Large intestine (tissue), 3 donors: ENCODE results near the gene LPIN3. TPM values are rescaled to one million over a fixed set of nuclear protein-coding genes. Genes with fewer than 3 reads are reported as not detected.

Experiments
- DNase-seq, 2 donors: peaks; one replicate each; pipeline versions ENCODE4 v3.0.0 to v3.0.0-alpha.2; 2013
- H3K27ac ChIP-seq: one replicate; pipeline ENCODE4 v1.5.1; 2013; ENCODE audit warnings: low read length
- H3K27me3 ChIP-seq: 2 replicates; pipeline ENCODE4 v1.6.1; 2013; ENCODE audit warnings: low read length; ENCODE audit not compliant: control insufficient read depth, insufficient read depth
- H3K36me3 ChIP-seq: 2 replicates; pipeline ENCODE4 v1.6.1; 2013; ENCODE audit warnings: low read length; ENCODE audit not compliant: control insufficient read depth, insufficient read depth
- H3K4me1 ChIP-seq: one replicate; pipeline ENCODE4 v1.6.1; 2013; ENCODE audit warnings: low read length; ENCODE audit not compliant: control insufficient read depth, insufficient read depth
- H3K4me3 ChIP-seq: one replicate; pipeline ENCODE4 v1.5.1; 2013; ENCODE audit warnings: low read length
- H3K9me3 ChIP-seq: one replicate; pipeline ENCODE4 v1.6.1; 2013; ENCODE audit warnings: mild to moderate bottlenecking, low read depth, low read length, moderate library complexity; ENCODE audit not compliant: control insufficient read depth
- WGBS: methylation state at CpG from one replicate; pipeline ENCODE4 v1.1.5; 2013; ENCODE audit warnings: low lambda C conversion rate; ENCODE audit not compliant: insufficient coverage; 5-methylcytosine and 5-hydroxymethylcytosine counted together
- polyA plus RNA-seq: library from polyadenylated mRNA; unstranded; fragments of 120-200 nt; gene quantifications from one replicate; pipeline ENCODE4 v1.2.1, GENCODE V29; 2013

Gene LPIN3
- polyA plus RNA-seq, 1 donor: 54.5 TPM

- no peak for DNase-seq
- no peaks in the 10 kb centered on the region for H3K36me3 ChIP-seq
- peaks cover 2% of the 10 kb centered on the region for H3K27me3 ChIP-seq
- no peak overlapping the region for H3K27ac ChIP-seq
- no CpG with 5 or more reads among the region's 3 CpGs for WGBS
- no peak overlapping the region for H3K4me3 ChIP-seq
- no peaks in the 10 kb centered on the region for H3K4me1 ChIP-seq
- H3K9me3 ChIP-seq: no peaks in the 10 kb centered on the region
These were observed 53.1 kb downstream of the LPIN3 start for GRCh38 chr20:41393705-41394066.

- Histone ChIP-seq H3K27me3 (peaks cover 2% of the 10 kb centered on the region), H3K9me3 (no peaks in the 10 kb centered on the region), H3K36me3 (no peaks in the 10 kb centered on the region), H3K4me1 (no peaks in the 10 kb centered on the region), H3K27ac (no peak overlapping the region), H3K4me3 (no peak overlapping the region)
- no peak for DNase-seq
- no CpG with 5 or more reads among the region's 2 CpGs for WGBS
These were observed 53.5 kb downstream of the LPIN3 start for GRCh38 chr20:41394081-41394480.

- Histone ChIP-seq H3K4me1 (no peaks in the 10 kb centered on the region), H3K27ac (no peak overlapping the region), H3K36me3 (no peaks in the 10 kb centered on the region), H3K27me3 (peaks cover 2% of the 10 kb centered on the region), H3K4me3 (no peak overlapping the region), H3K9me3 (no peaks in the 10 kb centered on the region)
- WGBS: no CpG with 5 or more reads among the region's 9 CpGs
- DNase-seq: no peak
These were observed 54.5 kb downstream of the LPIN3 start for GRCh38 chr20:41394931-41395666.

- no peak overlapping the region for H3K27ac ChIP-seq
- no CpG with 5 or more reads among the region's 18 CpGs for WGBS
- H3K4me3 ChIP-seq: no peak overlapping the region
These were observed 55.3 kb downstream of the LPIN3 start for GRCh38 chr20:41395667-41396664.

GRCh38 chr20:41398408-41398807, 57.8 kb downstream of the LPIN3 start:
- Histone ChIP-seq H3K27ac (no peak overlapping the region), H3K27me3 (peaks cover 2% of the 10 kb centered on the region), H3K4me3 (no peak overlapping the region), H3K9me3 (no peaks in the 10 kb centered on the region), H3K36me3 (peaks cover 9% of the 10 kb centered on the region), H3K4me1 (no peaks in the 10 kb centered on the region)
- DNase-seq: peak in 1 of 2 donors; percentile 19
- 80% methylated on average over 1 of the region's 2 CpGs for WGBS

More at GRCh38 chr20:41395667-41396664, 55.3 kb downstream of the LPIN3 start:
- no peaks in the 10 kb centered on the region for H3K36me3 ChIP-seq
- DNase-seq: no peak
- no peaks in the 10 kb centered on the region for H3K9me3 ChIP-seq
- peaks cover 2% of the 10 kb centered on the region for H3K27me3 ChIP-seq
- no peaks in the 10 kb centered on the region for H3K4me1 ChIP-seq

GRCh38 chr20:41403604-41404003, 63.0 kb downstream of the LPIN3 start:
- Histone ChIP-seq H3K27me3 (no peaks in the 10 kb centered on the region), H3K9me3 (no peaks in the 10 kb centered on the region), H3K27ac (no peak overlapping the region), H3K36me3 (peaks cover 56% of the 10 kb centered on the region), H3K4me1 (no peaks in the 10 kb centered on the region), H3K4me3 (no peak overlapping the region)
- WGBS: 100% methylated on average over 1 of the region's 12 CpGs
- DNase-seq: no peak

GRCh38 chr20:41405436-41405835, 64.8 kb downstream of the LPIN3 start:
- H3K36me3 ChIP-seq: peaks cover 73% of the 10 kb centered on the region
- H3K4me3 ChIP-seq: no peak overlapping the region
- H3K9me3 ChIP-seq: no peaks in the 10 kb centered on the region
- WGBS: no CpG with 5 or more reads among the region's 3 CpGs
- H3K27me3 ChIP-seq: no peaks in the 10 kb centered on the region
- H3K27ac ChIP-seq: no peak overlapping the region
- no peak for DNase-seq
- H3K4me1 ChIP-seq: no peaks in the 10 kb centered on the region

GRCh38 chr20:41406353-41406752, 65.7 kb downstream of the LPIN3 start:
- Histone ChIP-seq H3K9me3 (no peaks in the 10 kb centered on the region), H3K27me3 (no peaks in the 10 kb centered on the region), H3K36me3 (peaks cover 80% of the 10 kb centered on the region), H3K4me3 (no peak overlapping the region), H3K27ac (no peak overlapping the region), H3K4me1 (no peaks in the 10 kb centered on the region)
- DNase-seq: no peak
- no CpG with 5 or more reads among the region's 10 CpGs for WGBS

- Histone ChIP-seq H3K4me3 (no peak overlapping the region), H3K4me1 (no peaks in the 10 kb centered on the region), H3K27ac (no peak overlapping the region), H3K9me3 (no peaks in the 10 kb centered on the region), H3K36me3 (peaks cover 83% of the 10 kb centered on the region), H3K27me3 (no peaks in the 10 kb centered on the region)
- no CpG with 5 or more reads among the region's 7 CpGs for WGBS
- no peak for DNase-seq
These were observed 66.3 kb downstream of the LPIN3 start for GRCh38 chr20:41406896-41407444.

GRCh38 chr20:41407607-41408006, 67.0 kb downstream of the LPIN3 start:
- DNase-seq: no peak
- WGBS: 88% methylated on average over 3 of the region's 10 CpGs
- Histone ChIP-seq H3K4me3 (no peak overlapping the region), H3K4me1 (no peaks in the 10 kb centered on the region), H3K36me3 (peaks cover 86% of the 10 kb centered on the region), H3K27ac (no peak overlapping the region), H3K27me3 (no peaks in the 10 kb centered on the region), H3K9me3 (no peaks in the 10 kb centered on the region)
